PC-9 (cell line): Measurements from ENCODE around the gene RBM33.

Experiments used
- EZH2 ChIP-seq: fragments of 200-600 bp; sonication (generic); IDR thresholded peaks from 2 replicates; pipeline ENCODE4 v1.8.0; 2017; ENCODE audit warnings: antibody characterized with exemption, low read depth
- TF ChIP-seq, protein P1 (sequence below): fragments of 200-600 bp; sonication (generic); conservative IDR thresholded peaks from 2 replicates; pipeline ENCODE4 v1.6.1; 2017; ENCODE audit warnings: mixed run types, antibody characterized with exemption, mild to moderate bottlenecking, moderate library complexity

DNA sequence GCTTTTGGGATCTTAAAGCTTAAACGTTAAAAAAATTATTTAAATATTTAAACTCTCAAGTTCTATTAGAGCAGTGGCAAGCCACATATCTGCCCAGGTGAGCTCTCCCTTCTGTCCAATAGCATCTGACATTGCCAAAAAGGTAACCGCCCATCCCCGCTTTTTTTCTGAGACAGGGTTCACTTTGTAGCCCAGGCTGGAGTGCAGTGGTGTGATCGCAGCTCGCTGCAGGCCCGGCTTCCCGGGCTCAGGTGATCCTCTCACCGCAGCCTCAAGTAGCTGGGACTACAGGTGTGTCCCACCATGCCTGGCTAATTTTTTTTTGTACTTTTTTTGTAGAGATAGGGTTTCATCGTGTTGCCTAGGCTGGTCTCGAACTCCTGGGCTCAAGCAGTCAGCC, 83.2 kb downstream of the RBM33 start:
- TF ChIP-seq, protein P1, sequence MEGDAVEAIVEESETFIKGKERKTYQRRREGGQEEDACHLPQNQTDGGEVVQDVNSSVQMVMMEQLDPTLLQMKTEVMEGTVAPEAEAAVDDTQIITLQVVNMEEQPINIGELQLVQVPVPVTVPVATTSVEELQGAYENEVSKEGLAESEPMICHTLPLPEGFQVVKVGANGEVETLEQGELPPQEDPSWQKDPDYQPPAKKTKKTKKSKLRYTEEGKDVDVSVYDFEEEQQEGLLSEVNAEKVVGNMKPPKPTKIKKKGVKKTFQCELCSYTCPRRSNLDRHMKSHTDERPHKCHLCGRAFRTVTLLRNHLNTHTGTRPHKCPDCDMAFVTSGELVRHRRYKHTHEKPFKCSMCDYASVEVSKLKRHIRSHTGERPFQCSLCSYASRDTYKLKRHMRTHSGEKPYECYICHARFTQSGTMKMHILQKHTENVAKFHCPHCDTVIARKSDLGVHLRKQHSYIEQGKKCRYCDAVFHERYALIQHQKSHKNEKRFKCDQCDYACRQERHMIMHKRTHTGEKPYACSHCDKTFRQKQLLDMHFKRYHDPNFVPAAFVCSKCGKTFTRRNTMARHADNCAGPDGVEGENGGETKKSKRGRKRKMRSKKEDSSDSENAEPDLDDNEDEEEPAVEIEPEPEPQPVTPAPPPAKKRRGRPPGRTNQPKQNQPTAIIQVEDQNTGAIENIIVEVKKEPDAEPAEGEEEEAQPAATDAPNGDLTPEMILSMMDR: no peak
- TF ChIP-seq EZH2: no peak
